DLD1 (cell line): Measurements from ENCODE around the gene KRTAP5-4.
"Not testable (repeated sequence)": the region's sequence is repeated elsewhere in the genome, so short reads cannot be mapped to it uniquely, and the experiment has no call there.

ENCODE experiments used
- in situ Hi-C: cut with HindIII; loops from 2 replicates; pipeline ENCODE4 v1.10.0; 2017; ENCODE audit warnings: low sequenced_read_pairs

KRTAP5-4 gene

GRCh38 chr11:1604711-1605110 is 17.2 kb downstream of the KRTAP5-4 start:
- in situ Hi-C loops, result no loop called here

GRCh38 chr11:1604181-1604580 is 17.8 kb downstream of the KRTAP5-4 start:
- in situ Hi-C loops, result no loop called here

GRCh38 chr11:1603629-1604028 is 18.3 kb downstream of the KRTAP5-4 start:
- in situ Hi-C loops, result no loop called here

- in situ Hi-C loops, result not testable (repeated sequence)
These were observed 20.3 kb downstream of the KRTAP5-4 start for GRCh38 chr11:1601663-1602062.

GRCh38 chr11:1600626-1601025 is 21.3 kb downstream of the KRTAP5-4 start:
- in situ Hi-C loops, result no loop called here

GRCh38 chr11:1598816-1599215 is 23.1 kb downstream of the KRTAP5-4 start:
- in situ Hi-C loops, result no loop called here

GRCh38 chr11:1598406-1598805 is 23.5 kb downstream of the KRTAP5-4 start:
- in situ Hi-C loops, result not testable (repeated sequence)

- in situ Hi-C loops, result no loop called here
These were observed 24.0 kb downstream of the KRTAP5-4 start, which contains the start of gene KRTAP5-2 for GRCh38 chr11:1597994-1598380. TSS of gene KRTAP5-2 (minus strand) at chr11:1598294. CDS start at chr11:1598250, 44 bp downstream.

- in situ Hi-C loops, result no loop called here
These were observed 24.5 kb downstream of the KRTAP5-4 start for GRCh38 chr11:1597331-1597993.

- in situ Hi-C loops, result not testable (repeated sequence)
These were observed 25.3 kb downstream of the KRTAP5-4 start for GRCh38 chr11:1596576-1597121.

GRCh38 chr11:1595994-1596575 is 25.9 kb downstream of the KRTAP5-4 start:
- in situ Hi-C loops, result not testable (repeated sequence)

GRCh38 chr11:1592628-1593027 is 29.3 kb downstream of the KRTAP5-4 start:
- in situ Hi-C loops, result no loop called here

GRCh38 chr11:1589996-1590395 is 31.9 kb downstream of the KRTAP5-4 start:
- in situ Hi-C loops, result no loop called here

GRCh38 chr11:1589191-1589963 is 32.6 kb downstream of the KRTAP5-4 start:
- in situ Hi-C loops, result not testable (repeated sequence)

- in situ Hi-C loops, result no loop called here
These were observed 35.2 kb downstream of the KRTAP5-4 start for GRCh38 chr11:1586699-1587098.

GRCh38 chr11:1584661-1585370 is 37.1 kb downstream of the KRTAP5-4 start, which contains the start of gene KRTAP5-1:
TSS of gene KRTAP5-1 (minus strand) at chr11:1585283. CDS start at chr11:1585249, 34 bp downstream.
- in situ Hi-C loops, result not testable (repeated sequence)

GRCh38 chr11:1582909-1583308 is 39.0 kb downstream of the KRTAP5-4 start:
- in situ Hi-C loops, result not testable (repeated sequence)

GRCh38 chr11:1581976-1582375 is 40.0 kb downstream of the KRTAP5-4 start:
- in situ Hi-C loops, result no loop called here

- in situ Hi-C loops, result no loop called here
These were observed 45.1 kb downstream of the KRTAP5-4 start for GRCh38 chr11:1576825-1577224.

GRCh38 chr11:1575756-1576155 is 46.2 kb downstream of the KRTAP5-4 start:
- in situ Hi-C loops, result not testable (repeated sequence)

GRCh38 chr11:1574933-1575242 is 47.0 kb downstream of the KRTAP5-4 start:
- in situ Hi-C loops, result no loop called here
